Adrenal gland (tissue), 5 donors: ENCODE data around the gene HS3ST2.

Experiments used
- POLR2A ChIP-seq, 2 donors: fragments of 450-650 bp; IDR thresholded peaks; one replicate each; pipeline ENCODE4 v1.6.1; 2017; ENCODE audit warnings: antibody characterized with exemption in 2 of 2, mild to moderate bottlenecking in 2 of 2, moderate library complexity in 1 of 2
- TF ChIP-seq, protein P1 (sequence below), 6 experiments: fragments of 450-650 bp in 4 of 6; fragments of 200-600 bp in 2 of 6; sonication (generic) in 1 of 6; IDR thresholded peaks; 1 replicate in 5 of 6; 2 replicates in 1 of 6; pipeline versions ENCODE4 v1.5.1 to v1.8.0; 2016 to 2021; ENCODE audit warnings: antibody characterized with exemption in 6 of 6, mild to moderate bottlenecking in 2 of 6, moderate library complexity in 1 of 6
- donor health status: DM: no; HTN: no; CAD: no.

DNA sequence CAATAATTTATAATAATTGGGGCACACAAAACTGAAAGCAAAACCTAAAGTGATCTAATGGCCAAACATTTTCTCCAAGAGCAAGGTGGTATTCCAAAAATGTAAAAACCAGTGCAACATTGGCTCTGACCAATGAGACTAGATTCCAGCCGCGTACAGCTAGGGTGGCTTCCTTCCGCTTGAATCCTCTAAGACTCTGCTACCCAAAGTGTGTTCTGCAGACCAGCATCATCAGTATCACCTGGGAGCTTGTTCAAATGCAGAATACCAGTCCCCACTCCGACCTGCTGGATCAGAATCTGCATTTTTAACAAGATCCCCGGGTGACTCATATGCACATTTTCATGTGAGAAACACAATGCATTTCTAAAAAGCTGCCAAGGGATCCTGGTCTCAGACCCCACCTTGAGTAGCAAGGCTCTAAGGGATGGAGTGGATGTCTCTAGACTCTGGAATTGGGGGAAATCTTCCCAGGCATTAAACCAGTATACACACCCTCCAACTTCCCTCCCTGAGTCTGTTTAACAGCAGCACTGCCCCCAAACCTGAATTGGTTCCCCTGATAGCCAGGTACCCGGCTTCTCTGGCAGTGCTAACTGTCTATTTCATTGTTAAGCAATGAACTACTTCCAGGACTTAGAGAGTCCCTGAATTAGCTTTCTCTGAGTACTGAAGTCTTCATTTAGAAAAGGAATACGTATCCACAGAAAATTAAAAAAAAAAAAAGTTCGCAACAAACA is 118.2 kb downstream of the HS3ST2 start:
- TF ChIP-seq, protein P1, sequence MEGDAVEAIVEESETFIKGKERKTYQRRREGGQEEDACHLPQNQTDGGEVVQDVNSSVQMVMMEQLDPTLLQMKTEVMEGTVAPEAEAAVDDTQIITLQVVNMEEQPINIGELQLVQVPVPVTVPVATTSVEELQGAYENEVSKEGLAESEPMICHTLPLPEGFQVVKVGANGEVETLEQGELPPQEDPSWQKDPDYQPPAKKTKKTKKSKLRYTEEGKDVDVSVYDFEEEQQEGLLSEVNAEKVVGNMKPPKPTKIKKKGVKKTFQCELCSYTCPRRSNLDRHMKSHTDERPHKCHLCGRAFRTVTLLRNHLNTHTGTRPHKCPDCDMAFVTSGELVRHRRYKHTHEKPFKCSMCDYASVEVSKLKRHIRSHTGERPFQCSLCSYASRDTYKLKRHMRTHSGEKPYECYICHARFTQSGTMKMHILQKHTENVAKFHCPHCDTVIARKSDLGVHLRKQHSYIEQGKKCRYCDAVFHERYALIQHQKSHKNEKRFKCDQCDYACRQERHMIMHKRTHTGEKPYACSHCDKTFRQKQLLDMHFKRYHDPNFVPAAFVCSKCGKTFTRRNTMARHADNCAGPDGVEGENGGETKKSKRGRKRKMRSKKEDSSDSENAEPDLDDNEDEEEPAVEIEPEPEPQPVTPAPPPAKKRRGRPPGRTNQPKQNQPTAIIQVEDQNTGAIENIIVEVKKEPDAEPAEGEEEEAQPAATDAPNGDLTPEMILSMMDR (IDR thresholded peaks at IDR 0.05) = no peak
- no peak for TF ChIP-seq POLR2A (IDR thresholded peaks at IDR 0.05)
